AG04450 (cell line): ENCODE data around the gene SNPH. TPM values are rescaled to one million over a fixed set of nuclear protein-coding genes. Genes with fewer than 3 reads are reported as not detected.

ENCODE experiments used
- CTCF ChIA-PET: fragments of 300-600, 350-600 bp; formaldehyde crosslinking; extraction: SDS; loops from one replicate; lab custom pipeline; 2022; ENCODE audit warnings: antibody characterized with exemption, inconsistent platforms; lab: Charles Lee
- POLR2A ChIA-PET: fragments of 350-600 bp; formaldehyde crosslinking; extraction: SDS; loops from one replicate; lab custom pipeline; 2021; ENCODE audit warnings: antibody characterized with exemption, inconsistent platforms; lab: Yijun Ruan, JAX
- DNase-seq: peaks from one replicate; pipeline ENCODE4 v3.0.0-alpha.2; 2011; ENCODE audit warnings: low read depth, low spot score
- H3K27ac ChIP-seq: one replicate; pipeline ENCODE4 v1.5.1; 2012; ENCODE audit warnings: low read depth, low read length, control low read depth
- H3K27me3 ChIP-seq: one replicate; pipeline ENCODE4 v1.6.0; 2012; ENCODE audit warnings: low read length; ENCODE audit not compliant: control insufficient read depth, insufficient read depth
- H3K4me3 ChIP-seq: 2 replicates; pipeline ENCODE4 v1.5.1; 2011; ENCODE audit warnings: mild to moderate bottlenecking, low read depth, low read length, control low read depth
- H3K9me3 ChIP-seq: 2 replicates; pipeline ENCODE4 v1.5.1; 2012; ENCODE audit warnings: low read length; ENCODE audit not compliant: control insufficient read depth, insufficient read depth
- polyA plus RNA-seq: library from polyadenylated mRNA; depleted of rRNA; stranded (reverse); fragments of >200 nt; gene quantifications from 2 replicates; pipeline ENCODE4 v1.2.3, GENCODE V29; 2011
- TF ChIP-seq, protein P1 (sequence below): IDR thresholded peaks from 2 replicates; pipeline ENCODE4 v1.5.1; 2011; ENCODE audit warnings: low read depth, low read length, control low read depth, inconsistent platforms

Gene SNPH
- polyA plus RNA-seq, 1 experiment, result 1.5 TPM

DNA sequence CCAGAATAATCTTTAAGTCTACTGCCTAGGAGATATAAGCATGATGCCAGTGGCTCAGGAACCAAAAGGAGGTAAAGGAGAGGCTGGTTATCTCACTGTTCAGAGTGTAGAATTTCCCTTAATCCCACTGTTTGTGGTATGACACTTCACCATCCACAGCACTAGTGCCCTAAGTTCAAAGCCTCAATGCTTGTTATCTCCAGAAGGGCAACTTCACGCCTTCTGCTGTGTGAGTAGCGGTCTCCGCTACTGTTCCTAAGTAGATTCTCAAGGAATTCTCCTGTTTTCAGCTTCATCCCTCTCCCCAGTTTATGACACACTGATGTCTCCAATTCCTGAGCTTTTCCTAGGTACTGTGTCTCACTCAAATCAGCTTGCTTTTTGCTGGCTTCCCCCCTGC lies 13.7 kb upstream of the SNPH start:
- ChIA-PET POLR2A (no interaction called here), CTCF (interaction anchor here (1.3 kb wide), 1 partner anchor 251 kb away, joined by 3 read pairs; no protein-coding TSS in a partner anchor)
- DNase-seq, result no peak
- Histone ChIP-seq H3K4me3 (no peak overlapping the region), H3K27ac (no peak overlapping the region), H3K27me3 (peaks cover 11% of the 10 kb centered on the region), H3K9me3 (no peaks in the 10 kb centered on the region)
- TF ChIP-seq, protein P1, sequence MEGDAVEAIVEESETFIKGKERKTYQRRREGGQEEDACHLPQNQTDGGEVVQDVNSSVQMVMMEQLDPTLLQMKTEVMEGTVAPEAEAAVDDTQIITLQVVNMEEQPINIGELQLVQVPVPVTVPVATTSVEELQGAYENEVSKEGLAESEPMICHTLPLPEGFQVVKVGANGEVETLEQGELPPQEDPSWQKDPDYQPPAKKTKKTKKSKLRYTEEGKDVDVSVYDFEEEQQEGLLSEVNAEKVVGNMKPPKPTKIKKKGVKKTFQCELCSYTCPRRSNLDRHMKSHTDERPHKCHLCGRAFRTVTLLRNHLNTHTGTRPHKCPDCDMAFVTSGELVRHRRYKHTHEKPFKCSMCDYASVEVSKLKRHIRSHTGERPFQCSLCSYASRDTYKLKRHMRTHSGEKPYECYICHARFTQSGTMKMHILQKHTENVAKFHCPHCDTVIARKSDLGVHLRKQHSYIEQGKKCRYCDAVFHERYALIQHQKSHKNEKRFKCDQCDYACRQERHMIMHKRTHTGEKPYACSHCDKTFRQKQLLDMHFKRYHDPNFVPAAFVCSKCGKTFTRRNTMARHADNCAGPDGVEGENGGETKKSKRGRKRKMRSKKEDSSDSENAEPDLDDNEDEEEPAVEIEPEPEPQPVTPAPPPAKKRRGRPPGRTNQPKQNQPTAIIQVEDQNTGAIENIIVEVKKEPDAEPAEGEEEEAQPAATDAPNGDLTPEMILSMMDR, result no peak

DNA sequence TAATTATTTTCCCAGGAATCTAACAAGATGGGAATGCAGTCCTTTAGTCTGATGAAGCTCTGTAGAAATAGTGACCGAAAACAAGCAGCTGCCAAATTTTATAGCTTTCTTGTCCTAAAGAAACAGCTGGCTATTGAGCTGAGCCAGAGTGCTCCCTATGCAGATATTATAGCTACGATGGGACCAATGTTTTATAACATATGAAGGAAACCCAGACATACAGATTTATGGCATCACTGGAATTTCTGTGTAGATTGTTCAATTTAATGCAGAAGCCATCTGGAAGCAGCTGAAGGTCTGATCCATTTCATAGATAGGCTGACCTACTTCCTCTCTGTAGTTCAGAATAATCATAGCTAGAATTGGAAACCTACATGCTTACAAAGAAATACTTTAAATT lies 11.8 kb upstream of the SNPH start:
- peaks cover 11% of the 10 kb centered on the region for H3K27me3 ChIP-seq
- POLR2A ChIA-PET, result no interaction called here
- DNase-seq, result no peak

DNA sequence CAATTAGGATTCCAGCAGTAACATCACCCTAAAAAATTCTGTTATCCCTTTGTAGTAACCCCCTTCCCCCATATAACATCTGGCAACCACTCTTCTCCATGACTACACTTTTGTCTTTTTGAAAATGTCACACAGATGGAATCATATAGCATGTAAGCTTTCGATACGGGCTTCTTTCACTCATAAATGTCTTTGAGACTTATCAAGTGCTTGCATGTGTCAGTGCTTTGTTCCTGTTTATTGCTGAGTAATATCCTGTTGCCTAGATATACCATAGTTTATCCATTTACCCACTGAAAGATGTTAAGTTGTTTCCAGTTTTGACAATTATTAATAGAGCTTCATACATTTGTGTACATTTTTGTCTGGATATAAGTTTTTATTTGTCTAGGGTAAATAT lies 10.4 kb upstream of the SNPH start:
- Histone ChIP-seq H3K9me3 (no peaks in the 10 kb centered on the region), H3K4me3 (no peak overlapping the region), H3K27ac (no peak overlapping the region), H3K27me3 (peaks cover 11% of the 10 kb centered on the region)
- no peak for DNase-seq
- TF ChIP-seq, protein P1, result no peak
- ChIA-PET CTCF (interaction anchor here (0.9 kb wide), 1 partner anchor 181 kb away, joined by 3 read pairs; no protein-coding TSS in a partner anchor), POLR2A (no interaction called here)

More for the DNA sequence above, 11.8 kb upstream of the SNPH start:
- TF ChIP-seq, protein P1, result no peak
- CTCF ChIA-PET, result no interaction called here
- H3K9me3 ChIP-seq, result no peaks in the 10 kb centered on the region
- H3K4me3 ChIP-seq, result no peak overlapping the region
- no peak overlapping the region for H3K27ac ChIP-seq

DNA sequence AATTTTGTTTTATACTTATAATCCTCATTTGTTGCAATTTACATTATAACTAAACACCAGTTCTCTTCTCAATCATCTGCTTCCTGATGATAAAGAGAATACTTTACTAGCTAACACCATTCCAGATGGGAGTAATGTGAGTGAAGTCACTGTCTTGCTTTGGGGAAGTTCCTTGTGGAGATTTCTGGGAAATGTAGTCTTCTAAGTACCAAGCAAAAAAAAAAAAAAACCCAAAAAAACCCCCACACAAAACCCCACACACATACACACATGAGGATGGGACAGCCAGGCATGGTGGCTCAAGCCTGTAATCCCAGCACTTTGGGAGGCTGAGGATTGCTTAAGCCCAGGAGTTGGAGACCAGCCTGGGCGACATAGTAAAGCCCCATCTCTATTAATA lies 2.2 kb upstream of the SNPH start:
- POLR2A ChIA-PET, result interaction anchor here (0.7 kb wide), 2 partner anchors 109 to 892 kb away, joined by 7 read pairs; no protein-coding TSS in a partner anchor
- Histone ChIP-seq H3K27ac (no peak overlapping the region), H3K27me3 (no peaks in the 10 kb centered on the region), H3K9me3 (0 out of 2 replicates have a peak, but pooled peaks cover 3% of the 10 kb centered on the region), H3K4me3 (no peak overlapping the region)
- DNase-seq, result no peak
- CTCF ChIA-PET, result interaction anchor here (0.7 kb wide), 1 partner anchor 112 kb away, joined by 3 read pairs; no protein-coding TSS in a partner anchor
- TF ChIP-seq, protein P1, result no peak

DNA sequence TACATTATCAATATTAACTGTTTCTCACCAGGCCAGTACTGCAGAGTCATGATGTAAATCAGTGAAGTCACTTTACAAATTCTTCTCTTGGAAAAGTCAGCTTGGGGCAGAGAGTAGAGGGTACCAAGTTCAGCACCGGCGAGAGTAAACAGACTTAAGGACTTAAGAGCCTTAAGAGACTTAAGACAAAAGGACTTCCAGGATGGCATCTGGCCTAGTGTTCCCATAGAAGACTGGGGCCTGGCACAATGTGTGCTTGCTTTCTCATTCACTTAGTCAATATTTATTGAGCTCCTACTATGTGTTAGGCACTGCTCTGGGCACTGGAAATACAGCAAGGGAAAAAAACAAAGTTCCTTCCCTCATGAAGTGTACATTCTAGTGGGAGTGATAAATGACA lies 1.4 kb upstream of the SNPH start:
- ChIA-PET POLR2A (no interaction called here), CTCF (no interaction called here)
- no peak overlapping the region for H3K27ac ChIP-seq
- no peaks in the 10 kb centered on the region for H3K27me3 ChIP-seq
- no peak for DNase-seq
- TF ChIP-seq, protein P1, result no peak
- H3K9me3 ChIP-seq, result 0 out of 2 replicates have a peak, but pooled peaks cover 3% of the 10 kb centered on the region
- no peak overlapping the region for H3K4me3 ChIP-seq
